ENCODE results near the gene KRT86.
"Not testable (repeated sequence)": the region's sequence is repeated elsewhere in the genome, so short reads cannot be mapped to it uniquely, and the experiment has no call there.

DNA sequence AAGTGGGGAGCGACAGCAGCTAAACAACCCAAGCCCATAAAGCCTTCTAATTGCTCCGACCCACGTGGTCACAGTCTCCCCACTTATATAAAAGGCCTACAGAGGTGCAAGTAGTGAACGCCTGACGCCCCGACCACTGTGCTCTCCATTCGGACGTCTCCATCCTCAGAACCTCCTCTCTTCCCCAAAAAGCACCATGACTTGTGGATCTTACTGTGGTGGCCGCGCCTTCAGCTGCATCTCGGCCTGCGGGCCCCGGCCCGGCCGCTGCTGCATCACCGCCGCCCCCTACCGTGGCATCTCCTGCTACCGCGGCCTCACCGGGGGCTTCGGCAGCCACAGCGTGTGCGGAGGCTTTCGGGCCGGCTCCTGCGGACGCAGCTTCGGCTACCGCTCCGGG lies 27.3 kb downstream of the KRT86 start:
- TF ChIP-seq POLR2A (IDR thresholded peaks at IDR 0.05; ENCODE audit: low read length); BHLHE40 (IDR thresholded peaks at IDR 0.05; ENCODE audit: low read depth, low read length); MYC (IDR thresholded peaks at IDR 0.05; ENCODE audit: borderline replicate concordance, low read length); CTCF (IDR thresholded peaks at IDR 0.05); KDM1A (IDR thresholded peaks at IDR 0.05; ENCODE audit: low read depth): not testable (repeated sequence)
